HL-60 (cell line): ENCODE measurements around the gene KIF23.
"Not testable (repeated sequence)": the region's sequence is repeated elsewhere in the genome, so short reads cannot be mapped to it uniquely, and the experiment has no call there.

Source experiments
- DNase-seq, 2 experiments: peaks; one replicate each; pipeline ENCODE4 v3.0.0-alpha.2; 2010 to 2020; ENCODE audit warnings: low read depth in 1 of 2, low spot score in 1 of 2
- H3K27ac ChIP-seq: fragments of 250-450 bp; sonication (Bioruptor Pico); replicated peaks from 2 replicates; pipeline ENCODE4 v1.5.1; 2020; ENCODE audit warnings: mild to moderate bottlenecking, moderate library complexity
- H3K27me3 ChIP-seq: fragments of 250-450 bp; sonication (Bioruptor Pico); 2 replicates; pipeline ENCODE4 v1.5.1; 2021; ENCODE audit warnings: mild to moderate bottlenecking, moderate library complexity; ENCODE audit not compliant: insufficient read depth, poor library complexity, severe bottlenecking
- H3K4me3 ChIP-seq: replicated peaks from 2 replicates; pipeline ENCODE4 v1.5.1; 2011; ENCODE audit warnings: mild to moderate bottlenecking, control low read depth, low read length; ENCODE audit not compliant: insufficient read depth
- CTCF ChIP-seq: IDR thresholded peaks from one replicate; pipeline ENCODE4 v1.5.1; 2011; ENCODE audit warnings: low read length, control low read depth, inconsistent platforms; ENCODE audit not compliant: insufficient read depth
- GABPA ChIP-seq: IDR thresholded peaks from 2 replicates; pipeline ENCODE4 v1.6.1; 2012; ENCODE audit warnings: low read depth
- POLR2AphosphoS5 ChIP-seq: IDR thresholded peaks from 2 replicates; pipeline ENCODE4 v1.6.1; 2012; ENCODE audit warnings: low read depth
- REST ChIP-seq: IDR thresholded peaks from 2 replicates; pipeline ENCODE4 v1.6.1; 2012; ENCODE audit warnings: low read depth; ENCODE audit not compliant: insufficient replicate concordance
- SPI1 ChIP-seq: IDR thresholded peaks from 2 replicates; pipeline ENCODE4 v1.6.1; 2012; ENCODE audit warnings: low read depth, mild to moderate bottlenecking, borderline replicate concordance

Gene KIF23

GRCh38 chr15:69446953-69447352 lies 32.8 kb downstream of the KIF23 start:
- DNase-seq, result no peak
- Histone ChIP-seq H3K27ac (no peak overlapping the region), H3K27me3 (no peaks in the 10 kb centered on the region), H3K4me3 (no peak overlapping the region)
- TF ChIP-seq SPI1 (no peak), REST (no peak), GABPA (no peak), POLR2AphosphoS5 (no peak), CTCF (no peak)

GRCh38 chr15:69450221-69450620 lies 36.1 kb downstream of the KIF23 start:
- not testable (repeated sequence) for DNase-seq, H3K27ac ChIP-seq, H3K4me3 ChIP-seq, H3K27me3 ChIP-seq

GRCh38 chr15:69450968-69451695 lies 37.0 kb downstream of the KIF23 start:
- TF ChIP-seq POLR2AphosphoS5 (no peak), REST (no peak), SPI1 (no peak), GABPA (no peak), CTCF (no peak)
- H3K27me3 ChIP-seq, result no peaks in the 10 kb centered on the region
- no peak for DNase-seq
- peak overlapping the region; percentile 88 for H3K27ac ChIP-seq
- H3K4me3 ChIP-seq, result peak overlapping the region; percentile 53

GRCh38 chr15:69451951-69452691 lies 38.0 kb downstream of the KIF23 start:
- no peak for TF ChIP-seq CTCF
- Histone ChIP-seq H3K4me3 (peak overlapping the region; percentile 53), H3K27me3 (no peaks in the 10 kb centered on the region), H3K27ac (peak overlapping the region; percentile 88)
- peak; percentile 65 to 66 for DNase-seq
